HepG2 (cell line): ENCODE measurements around the gene TMEM14B. TPM values are rescaled to one million over a fixed set of nuclear protein-coding genes. Genes with fewer than 3 reads are reported as not detected.

Source experiments
- CENPX ChIP-seq: sonication (generic); formaldehyde crosslinking; IDR thresholded peaks from 2 replicates; pipeline ENCODE4 v1.9.0; 2021; ENCODE audit warnings: mild to moderate bottlenecking, missing genetic modification reagents, moderate library complexity
- FOSL1 ChIP-seq: sonication (generic); formaldehyde crosslinking; IDR thresholded peaks from 2 replicates; pipeline ENCODE4 v1.9.0; 2021; ENCODE audit warnings: missing genetic modification reagents, borderline replicate concordance
- FOSL2 ChIP-seq: sonication (generic); formaldehyde crosslinking; IDR thresholded peaks from 2 replicates; pipeline ENCODE4 v1.4.0; 2020; ENCODE audit warnings: missing genetic modification reagents
- GATAD2A ChIP-seq: IDR thresholded peaks from 2 replicates; pipeline ENCODE4 v1.6.1; 2016
- GTF2F1 ChIP-seq: fragments of 150-350 bp; IDR thresholded peaks from 2 replicates; pipeline ENCODE4 v1.6.1; 2014; ENCODE audit warnings: low read length
- MTF2 ChIP-seq: sonication (generic); formaldehyde crosslinking; IDR thresholded peaks from 2 replicates; pipeline ENCODE4 v1.5.0; 2020; ENCODE audit warnings: missing genetic modification reagents, borderline replicate concordance
- RAD21 ChIP-seq: fragments of 450-650 bp; formaldehyde crosslinking; IDR thresholded peaks from 2 replicates; pipeline ENCODE4 v1.5.0; 2020; ENCODE audit warnings: mild to moderate bottlenecking
- RNF2 ChIP-seq: fragments of 450-650 bp; conservative IDR thresholded peaks from 2 replicates; pipeline ENCODE4 v1.6.1; 2016; ENCODE audit warnings: low read depth
- ZNF446 ChIP-seq: sonication (generic); formaldehyde crosslinking; IDR thresholded peaks from 2 replicates; pipeline ENCODE4 v1.5.0; 2020; ENCODE audit warnings: mild to moderate bottlenecking, missing genetic modification reagents
- ZNF460 ChIP-seq: sonication (generic); formaldehyde crosslinking; IDR thresholded peaks from 2 replicates; pipeline ENCODE4 v1.5.1; 2020; ENCODE audit warnings: missing genetic modification reagents, mild to moderate bottlenecking, borderline replicate concordance
- ZNF644 ChIP-seq: IDR thresholded peaks from 2 replicates; pipeline ENCODE4 v1.6.1; 2016; ENCODE audit warnings: low read depth
- ZNF737 ChIP-seq: sonication (generic); formaldehyde crosslinking; IDR thresholded peaks from 2 replicates; pipeline ENCODE4 v1.5.0; 2020; ENCODE audit warnings: missing genetic modification reagents, mild to moderate bottlenecking, borderline replicate concordance
- polyA plus RNA-seq, 8 experiments: library from polyadenylated mRNA; depleted of rRNA in 3 of 8; stranded (reverse) in 7 of 8; unstranded in 1 of 8; fragments of >200 nt; fragmentation: Illumina TruSeq in 4 of 8; extraction: Trizol in 4 of 8; gene quantifications; 2 replicates each; pipeline versions ENCODE4 v1.2.1 to v1.2.3, GENCODE V29; 2011 to 2016; ENCODE audit warnings: low read depth in 4 of 8, missing spikeins in 1 of 8, mixed read lengths in 1 of 8; ENCODE audit not compliant: insufficient read depth in 1 of 8
- total RNA-seq, 5 experiments: library from RNA; depleted of rRNA; stranded (reverse); fragments of >200 nt; fragmentation: Illumina TruSeq; extraction: Trizol; gene quantifications; 2 replicates each; pipeline ENCODE4 v1.2.3, GENCODE V29; 2016; ENCODE audit warnings: low read depth in 1 of 5
- TF ChIP-seq, protein P1 (sequence below): sonication (generic); formaldehyde crosslinking; conservative IDR thresholded peaks from 2 replicates; pipeline ENCODE4 v1.4.0; 2020; ENCODE audit warnings: missing genetic modification reagents
- TF ChIP-seq, protein P2 (sequence below): sonication (generic); formaldehyde crosslinking; IDR thresholded peaks from 2 replicates; pipeline ENCODE4 v1.8.0; 2022; ENCODE audit warnings: low read depth, missing genetic modification reagents
- TF ChIP-seq, protein P3 (sequence below): fragments of 450-650 bp; IDR thresholded peaks from 2 replicates; pipeline ENCODE4 v1.6.1; 2017; ENCODE audit warnings: mild to moderate bottlenecking
- TF ChIP-seq, protein P4 (sequence below): sonication (generic); formaldehyde crosslinking; IDR thresholded peaks from 2 replicates; pipeline ENCODE4 v1.4.0; 2020; ENCODE audit warnings: mild to moderate bottlenecking, missing genetic modification reagents
- TF ChIP-seq, protein P5 (sequence below): sonication (generic); formaldehyde crosslinking; IDR thresholded peaks from 2 replicates; pipeline ENCODE4 v1.5.1; 2020; ENCODE audit warnings: missing genetic modification reagents, mild to moderate bottlenecking, borderline replicate concordance
- TF ChIP-seq, protein P6 (sequence below): sonication (generic); formaldehyde crosslinking; IDR thresholded peaks from 2 replicates; pipeline ENCODE4 v1.8.1; 2022; ENCODE audit warnings: low read depth, mild to moderate bottlenecking, missing genetic modification reagents

TMEM14B gene
- total and polyA plus RNA-seq, 2 of the 13 experiments (the other 11 are each of a cell fraction or from before 2014, with no cell fraction given): 133 to 200 TPM

DNA sequence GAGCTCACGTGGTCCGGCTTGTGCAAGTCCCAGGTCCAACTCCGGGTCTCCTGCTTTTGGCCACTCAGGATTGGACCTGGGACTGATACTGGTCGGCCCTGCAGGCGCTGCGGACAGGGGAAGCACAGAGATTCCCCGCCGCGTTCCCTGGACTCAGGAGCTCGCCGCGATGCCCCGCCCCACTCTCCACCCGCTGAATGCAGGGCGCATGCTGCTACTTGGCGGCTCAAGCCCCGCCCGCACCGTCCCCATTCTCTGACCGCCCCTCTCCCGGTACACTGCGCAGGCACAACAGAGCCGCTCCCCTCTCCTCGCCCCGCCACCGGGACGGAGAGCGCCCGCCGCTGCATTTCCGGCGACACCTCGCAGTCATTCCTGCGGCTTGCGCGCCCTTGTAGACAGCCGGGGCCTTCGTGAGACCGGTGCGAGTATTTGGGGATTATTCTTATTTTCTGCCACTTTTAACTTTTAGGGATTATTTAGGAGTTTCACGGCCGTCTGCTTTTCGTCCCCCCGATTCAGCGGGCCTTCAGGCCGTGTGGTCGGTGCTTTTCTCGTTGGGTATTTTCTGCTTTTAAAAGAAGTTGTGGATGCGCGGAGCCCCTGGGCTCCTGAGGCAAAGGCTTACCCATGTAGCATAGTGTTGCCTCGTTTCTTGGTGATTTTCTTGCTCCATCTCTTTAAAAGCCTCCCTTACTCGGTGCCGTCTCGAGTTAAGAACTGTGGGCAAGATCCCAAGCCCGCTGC is 24.6 kb upstream of the TMEM14B start, which contains the start of gene TMEM14C (continued):
- TF ChIP-seq, protein P1, sequence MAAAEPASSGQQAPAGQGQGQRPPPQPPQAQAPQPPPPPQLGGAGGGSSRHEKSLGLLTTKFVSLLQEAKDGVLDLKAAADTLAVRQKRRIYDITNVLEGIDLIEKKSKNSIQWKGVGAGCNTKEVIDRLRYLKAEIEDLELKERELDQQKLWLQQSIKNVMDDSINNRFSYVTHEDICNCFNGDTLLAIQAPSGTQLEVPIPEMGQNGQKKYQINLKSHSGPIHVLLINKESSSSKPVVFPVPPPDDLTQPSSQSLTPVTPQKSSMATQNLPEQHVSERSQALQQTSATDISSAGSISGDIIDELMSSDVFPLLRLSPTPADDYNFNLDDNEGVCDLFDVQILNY (CRISPR knock-in tag): no peak; the same call in 1 of the 2 replicates
- no peak for TF ChIP-seq CENPX (CRISPR knock-in tag)
- TF ChIP-seq ZNF737 (CRISPR knock-in tag): no peak
- TF ChIP-seq, protein P2, sequence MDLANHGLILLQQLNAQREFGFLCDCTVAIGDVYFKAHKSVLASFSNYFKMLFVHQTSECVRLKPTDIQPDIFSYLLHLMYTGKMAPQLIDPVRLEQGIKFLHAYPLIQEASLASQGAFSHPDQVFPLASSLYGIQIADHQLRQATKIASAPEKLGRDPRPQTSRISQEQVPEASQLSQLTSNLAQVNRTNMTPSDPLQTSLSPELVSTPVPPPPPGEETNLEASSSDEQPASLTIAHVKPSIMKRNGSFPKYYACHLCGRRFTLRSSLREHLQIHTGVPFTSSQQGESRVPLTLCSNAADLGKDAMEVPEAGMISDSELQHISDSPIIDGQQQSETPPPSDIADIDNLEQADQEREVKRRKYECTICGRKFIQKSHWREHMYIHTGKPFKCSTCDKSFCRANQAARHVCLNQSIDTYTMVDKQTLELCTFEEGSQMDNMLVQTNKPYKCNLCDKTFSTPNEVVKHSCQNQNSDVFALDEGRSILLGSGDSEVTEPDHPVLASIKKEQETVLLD: peak; percentile 100
- TF ChIP-seq, protein P3, sequence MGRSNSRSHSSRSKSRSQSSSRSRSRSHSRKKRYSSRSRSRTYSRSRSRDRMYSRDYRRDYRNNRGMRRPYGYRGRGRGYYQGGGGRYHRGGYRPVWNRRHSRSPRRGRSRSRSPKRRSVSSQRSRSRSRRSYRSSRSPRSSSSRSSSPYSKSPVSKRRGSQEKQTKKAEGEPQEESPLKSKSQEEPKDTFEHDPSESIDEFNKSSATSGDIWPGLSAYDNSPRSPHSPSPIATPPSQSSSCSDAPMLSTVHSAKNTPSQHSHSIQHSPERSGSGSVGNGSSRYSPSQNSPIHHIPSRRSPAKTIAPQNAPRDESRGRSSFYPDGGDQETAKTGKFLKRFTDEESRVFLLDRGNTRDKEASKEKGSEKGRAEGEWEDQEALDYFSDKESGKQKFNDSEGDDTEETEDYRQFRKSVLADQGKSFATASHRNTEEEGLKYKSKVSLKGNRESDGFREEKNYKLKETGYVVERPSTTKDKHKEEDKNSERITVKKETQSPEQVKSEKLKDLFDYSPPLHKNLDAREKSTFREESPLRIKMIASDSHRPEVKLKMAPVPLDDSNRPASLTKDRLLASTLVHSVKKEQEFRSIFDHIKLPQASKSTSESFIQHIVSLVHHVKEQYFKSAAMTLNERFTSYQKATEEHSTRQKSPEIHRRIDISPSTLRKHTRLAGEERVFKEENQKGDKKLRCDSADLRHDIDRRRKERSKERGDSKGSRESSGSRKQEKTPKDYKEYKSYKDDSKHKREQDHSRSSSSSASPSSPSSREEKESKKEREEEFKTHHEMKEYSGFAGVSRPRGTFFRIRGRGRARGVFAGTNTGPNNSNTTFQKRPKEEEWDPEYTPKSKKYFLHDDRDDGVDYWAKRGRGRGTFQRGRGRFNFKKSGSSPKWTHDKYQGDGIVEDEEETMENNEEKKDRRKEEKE: no peak
- no peak; the same call in none of the 2 replicates for TF ChIP-seq MTF2
- peak; percentile 77 for TF ChIP-seq GATAD2A (CRISPR knock-in tag)
- peak; percentile 46; the same call in 1 of the 2 replicates for TF ChIP-seq RNF2
- no peak for TF ChIP-seq GTF2F1
- TF ChIP-seq ZNF644 (CRISPR knock-in tag): no peak
- TF ChIP-seq, protein P4, sequence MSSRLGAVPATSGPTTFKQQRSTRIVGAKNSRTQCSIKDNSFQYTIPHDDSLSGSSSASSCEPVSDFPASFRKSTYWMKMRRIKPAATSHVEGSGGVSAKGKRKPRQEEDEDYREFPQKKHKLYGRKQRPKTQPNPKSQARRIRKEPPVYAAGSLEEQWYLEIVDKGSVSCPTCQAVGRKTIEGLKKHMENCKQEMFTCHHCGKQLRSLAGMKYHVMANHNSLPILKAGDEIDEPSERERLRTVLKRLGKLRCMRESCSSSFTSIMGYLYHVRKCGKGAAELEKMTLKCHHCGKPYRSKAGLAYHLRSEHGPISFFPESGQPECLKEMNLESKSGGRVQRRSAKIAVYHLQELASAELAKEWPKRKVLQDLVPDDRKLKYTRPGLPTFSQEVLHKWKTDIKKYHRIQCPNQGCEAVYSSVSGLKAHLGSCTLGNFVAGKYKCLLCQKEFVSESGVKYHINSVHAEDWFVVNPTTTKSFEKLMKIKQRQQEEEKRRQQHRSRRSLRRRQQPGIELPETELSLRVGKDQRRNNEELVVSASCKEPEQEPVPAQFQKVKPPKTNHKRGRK (CRISPR knock-in tag): no peak
- no peak for TF ChIP-seq FOSL1
- TF ChIP-seq RAD21 (CRISPR knock-in tag): no peak
- no peak for TF ChIP-seq ZNF460 (CRISPR knock-in tag)
- TF ChIP-seq FOSL2 (CRISPR knock-in tag): peak; percentile 50; the same call in 1 of the 2 replicates
- TF ChIP-seq, protein P5, sequence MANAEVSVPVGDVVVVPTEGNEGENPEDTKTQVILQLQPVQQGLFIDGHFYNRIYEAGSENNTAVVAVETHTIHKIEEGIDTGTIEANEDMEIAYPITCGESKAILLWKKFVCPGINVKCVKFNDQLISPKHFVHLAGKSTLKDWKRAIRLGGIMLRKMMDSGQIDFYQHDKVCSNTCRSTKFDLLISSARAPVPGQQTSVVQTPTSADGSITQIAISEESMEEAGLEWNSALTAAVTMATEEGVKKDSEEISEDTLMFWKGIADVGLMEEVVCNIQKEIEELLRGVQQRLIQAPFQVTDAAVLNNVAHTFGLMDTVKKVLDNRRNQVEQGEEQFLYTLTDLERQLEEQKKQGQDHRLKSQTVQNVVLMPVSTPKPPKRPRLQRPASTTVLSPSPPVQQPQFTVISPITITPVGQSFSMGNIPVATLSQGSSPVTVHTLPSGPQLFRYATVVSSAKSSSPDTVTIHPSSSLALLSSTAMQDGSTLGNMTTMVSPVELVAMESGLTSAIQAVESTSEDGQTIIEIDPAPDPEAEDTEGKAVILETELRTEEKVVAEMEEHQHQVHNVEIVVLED (CRISPR knock-in tag): peak; percentile 88
- TF ChIP-seq ZNF446 (CRISPR knock-in tag): no peak
- TF ChIP-seq, protein P6, sequence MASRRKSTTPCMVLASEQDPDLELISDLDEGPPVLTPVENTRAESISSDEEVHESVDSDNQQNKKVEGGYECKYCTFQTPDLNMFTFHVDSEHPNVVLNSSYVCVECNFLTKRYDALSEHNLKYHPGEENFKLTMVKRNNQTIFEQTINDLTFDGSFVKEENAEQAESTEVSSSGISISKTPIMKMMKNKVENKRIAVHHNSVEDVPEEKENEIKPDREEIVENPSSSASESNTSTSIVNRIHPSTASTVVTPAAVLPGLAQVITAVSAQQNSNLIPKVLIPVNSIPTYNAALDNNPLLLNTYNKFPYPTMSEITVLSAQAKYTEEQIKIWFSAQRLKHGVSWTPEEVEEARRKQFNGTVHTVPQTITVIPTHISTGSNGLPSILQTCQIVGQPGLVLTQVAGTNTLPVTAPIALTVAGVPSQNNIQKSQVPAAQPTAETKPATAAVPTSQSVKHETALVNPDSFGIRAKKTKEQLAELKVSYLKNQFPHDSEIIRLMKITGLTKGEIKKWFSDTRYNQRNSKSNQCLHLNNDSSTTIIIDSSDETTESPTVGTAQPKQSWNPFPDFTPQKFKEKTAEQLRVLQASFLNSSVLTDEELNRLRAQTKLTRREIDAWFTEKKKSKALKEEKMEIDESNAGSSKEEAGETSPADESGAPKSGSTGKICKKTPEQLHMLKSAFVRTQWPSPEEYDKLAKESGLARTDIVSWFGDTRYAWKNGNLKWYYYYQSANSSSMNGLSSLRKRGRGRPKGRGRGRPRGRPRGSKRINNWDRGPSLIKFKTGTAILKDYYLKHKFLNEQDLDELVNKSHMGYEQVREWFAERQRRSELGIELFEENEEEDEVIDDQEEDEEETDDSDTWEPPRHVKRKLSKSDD (CRISPR knock-in tag): 0 out of 2 replicates have a peak, but pooled peaks have one; percentile 57
